ENCODE measurements around the gene CTRB2.
A peak's percentile ranks its signal among the peaks of the same experiment; 100 is the strongest.
"Not testable (repeated sequence)": the region's sequence is repeated elsewhere in the genome, so short reads cannot be mapped to it uniquely, and the experiment has no call there.

CTRB2 gene

DNA sequence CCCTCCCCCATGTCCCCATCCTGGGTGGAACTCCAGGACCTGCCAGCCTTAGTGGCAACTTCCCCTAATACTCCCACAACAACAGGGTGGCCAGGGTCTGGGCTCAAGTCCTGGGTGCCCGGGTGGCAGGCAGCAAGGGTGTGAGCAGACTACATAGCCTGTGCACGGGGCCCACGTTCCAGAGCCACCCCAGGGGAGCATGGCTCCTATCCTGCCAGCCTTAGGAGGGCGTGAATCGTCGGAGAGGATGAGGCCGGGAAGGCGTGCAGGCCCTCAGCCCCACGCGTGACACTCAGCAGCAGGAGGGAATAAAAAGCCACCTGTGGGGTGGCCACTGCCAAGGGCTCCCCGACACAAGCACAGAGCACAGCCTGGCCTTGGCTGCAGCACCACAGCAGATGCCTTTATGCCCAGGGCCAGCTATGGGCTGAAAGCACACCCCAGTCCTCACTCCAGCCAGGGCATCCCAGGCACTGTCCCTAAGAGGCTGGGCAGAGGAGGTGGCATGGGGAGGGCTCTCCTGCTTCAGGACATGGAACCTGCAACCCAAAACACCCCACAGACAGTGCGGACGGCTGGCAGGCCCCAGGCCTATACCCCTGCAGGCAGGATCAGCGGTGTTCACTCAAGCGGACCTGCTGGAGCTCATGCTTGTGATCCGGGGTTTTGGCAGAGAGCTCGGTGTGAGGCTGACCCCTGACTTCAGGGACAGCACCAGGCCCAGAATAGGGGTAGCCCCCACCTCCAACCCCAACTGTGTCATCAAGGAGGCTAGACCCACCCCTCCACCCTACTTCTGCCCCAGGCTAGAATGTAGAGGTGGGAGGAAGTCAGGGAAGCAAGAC is 41.8 kb upstream of the CTRB2 start:
- DNase-seq (ENCODE audit: insufficient read length) (no peak), FAIRE-seq (no peak)
- TF ChIP-seq TAF1 (IDR thresholded peaks at IDR 0.05; ENCODE audit: borderline replicate concordance, low read depth, low read length) (no peak), POLR2AphosphoS5 (IDR thresholded peaks at IDR 0.05; ENCODE audit: low read depth, low read length) (no peak), POLR2A (IDR thresholded peaks at IDR 0.05; ENCODE audit: low read depth, low read length) (no peak)

DNA sequence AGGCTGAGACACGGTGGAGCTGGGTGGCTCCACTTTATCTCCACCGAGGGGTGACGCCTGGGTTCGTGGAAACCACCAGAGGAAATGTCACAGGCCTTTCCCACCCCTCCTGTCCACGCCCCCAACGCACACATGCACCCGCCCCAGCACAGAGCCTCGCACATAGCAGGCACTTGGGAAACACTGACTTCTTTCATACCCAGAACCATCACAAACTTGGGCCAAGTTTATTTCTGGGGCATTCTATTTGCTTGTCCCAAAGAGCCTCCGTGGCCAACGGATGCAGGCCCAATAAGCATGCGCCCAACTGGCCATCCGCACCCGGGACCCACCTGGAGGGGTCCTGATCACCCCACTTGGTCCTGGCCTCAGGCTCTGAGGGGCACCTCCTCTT is 41.2 kb upstream of the CTRB2 start:
- no peak for TF ChIP-seq POLR2A (IDR thresholded peaks at IDR 0.05; ENCODE audit: low read depth, low read length)
- TF ChIP-seq POLR2AphosphoS5 (IDR thresholded peaks at IDR 0.05; ENCODE audit: low read depth, low read length): no peak
- TF ChIP-seq TAF1 (IDR thresholded peaks at IDR 0.05; ENCODE audit: borderline replicate concordance, low read depth, low read length): no peak
- FAIRE-seq: no peak
- no peak for DNase-seq (ENCODE audit: insufficient read length)

DNA sequence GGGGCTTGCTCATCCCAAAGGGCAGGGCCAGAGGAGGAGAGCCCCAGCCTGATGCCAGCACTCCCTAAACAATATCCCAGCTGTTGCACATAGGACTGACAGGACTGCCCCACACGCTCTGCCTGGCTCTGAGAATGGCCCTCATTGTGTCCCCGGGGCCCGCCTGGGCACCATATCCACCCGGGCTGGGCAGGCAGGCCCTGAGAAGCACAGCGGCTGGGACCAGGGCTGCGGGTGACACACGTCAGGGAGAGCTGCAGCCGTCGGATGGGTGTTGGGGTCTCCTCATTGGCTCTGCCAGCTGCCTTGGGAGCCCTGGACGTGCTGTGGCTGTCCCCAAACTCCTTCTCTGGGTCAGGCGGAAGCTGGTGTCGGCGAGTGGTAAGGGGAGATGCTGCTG is 40.3 kb upstream of the CTRB2 start:
- TF ChIP-seq TAF1 (IDR thresholded peaks at IDR 0.05; ENCODE audit: borderline replicate concordance, low read depth, low read length): no peak
- no peak for DNase-seq (ENCODE audit: insufficient read length)
- FAIRE-seq: no peak

- TF ChIP-seq TAF1 (IDR thresholded peaks at IDR 0.05; ENCODE audit: borderline replicate concordance, low read depth, low read length) (no peak), POLR2A (IDR thresholded peaks at IDR 0.05; ENCODE audit: low read depth, low read length) (no peak), POLR2AphosphoS5 (IDR thresholded peaks at IDR 0.05; ENCODE audit: low read depth, low read length) (no peak)
Measured at GRCh38 chr16:75246504-75247205, 39.7 kb upstream of the CTRB2 start.

GRCh38 chr16:75244844-75245758 is 38.1 kb upstream of the CTRB2 start:
- DNase-seq (ENCODE audit: insufficient read length): peak; percentile 60
- no peak for FAIRE-seq
- no peak for TF ChIP-seq TAF1 (IDR thresholded peaks at IDR 0.05; ENCODE audit: borderline replicate concordance, low read depth, low read length)
- no peak for TF ChIP-seq POLR2A (IDR thresholded peaks at IDR 0.05; ENCODE audit: low read depth, low read length)
- TF ChIP-seq POLR2AphosphoS5 (IDR thresholded peaks at IDR 0.05; ENCODE audit: low read depth, low read length): no peak

More at GRCh38 chr16:75246504-75247205, 39.7 kb upstream of the CTRB2 start:
- DNase-seq (ENCODE audit: insufficient read length) (no peak), FAIRE-seq (no peak)

- TF ChIP-seq POLR2A (IDR thresholded peaks at IDR 0.05; ENCODE audit: low read depth, low read length) (no peak), TAF1 (IDR thresholded peaks at IDR 0.05; ENCODE audit: borderline replicate concordance, low read depth, low read length) (no peak), POLR2AphosphoS5 (IDR thresholded peaks at IDR 0.05; ENCODE audit: low read depth, low read length) (no peak)
- no peak for FAIRE-seq
Measured at GRCh38 chr16:75244225-75244809, 37.4 kb upstream of the CTRB2 start.

GRCh38 chr16:75243667-75244224 is 36.8 kb upstream of the CTRB2 start:
- FAIRE-seq (no peak), DNase-seq (ENCODE audit: insufficient read length) (no peak)
- TF ChIP-seq POLR2A (IDR thresholded peaks at IDR 0.05; ENCODE audit: low read depth, low read length) (no peak), POLR2AphosphoS5 (IDR thresholded peaks at IDR 0.05; ENCODE audit: low read depth, low read length) (no peak), TAF1 (IDR thresholded peaks at IDR 0.05; ENCODE audit: borderline replicate concordance, low read depth, low read length) (no peak)

More at GRCh38 chr16:75244225-75244809, 37.4 kb upstream of the CTRB2 start:
- no peak for DNase-seq (ENCODE audit: insufficient read length)

DNA sequence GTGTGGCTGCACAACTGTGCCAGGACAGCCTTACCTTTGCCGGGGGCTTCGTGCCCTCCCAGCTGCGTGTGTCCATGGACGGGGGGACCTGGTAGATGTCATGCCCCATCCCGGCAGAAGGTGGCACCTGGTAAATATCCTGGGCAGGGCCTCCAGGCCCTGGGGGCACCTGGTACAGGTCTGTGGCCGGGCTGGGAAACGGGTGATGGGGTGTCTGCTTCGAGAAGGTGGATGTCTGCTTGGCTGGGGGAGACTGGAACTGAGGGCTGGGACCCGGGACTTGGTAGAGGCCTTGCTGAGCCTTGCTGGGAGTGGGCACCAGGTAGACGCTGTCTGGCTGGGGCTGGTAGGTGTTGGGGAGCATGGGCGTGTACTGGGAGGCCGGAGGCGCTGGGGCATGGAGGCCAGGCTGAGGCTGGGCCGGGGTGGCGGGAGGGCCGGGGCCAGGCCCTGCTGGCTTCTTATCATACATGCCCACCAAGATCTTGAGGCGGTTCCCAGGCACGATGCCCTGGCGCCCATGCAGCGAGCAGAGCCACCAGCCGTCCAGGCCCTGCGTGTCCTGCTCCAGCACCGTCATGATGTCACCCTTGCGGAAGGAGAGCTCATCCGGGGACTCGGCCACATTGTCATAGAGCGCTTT is 35.6 kb upstream of the CTRB2 start:
- FAIRE-seq; DNase-seq (ENCODE audit: insufficient read length): not testable (repeated sequence)

DNA sequence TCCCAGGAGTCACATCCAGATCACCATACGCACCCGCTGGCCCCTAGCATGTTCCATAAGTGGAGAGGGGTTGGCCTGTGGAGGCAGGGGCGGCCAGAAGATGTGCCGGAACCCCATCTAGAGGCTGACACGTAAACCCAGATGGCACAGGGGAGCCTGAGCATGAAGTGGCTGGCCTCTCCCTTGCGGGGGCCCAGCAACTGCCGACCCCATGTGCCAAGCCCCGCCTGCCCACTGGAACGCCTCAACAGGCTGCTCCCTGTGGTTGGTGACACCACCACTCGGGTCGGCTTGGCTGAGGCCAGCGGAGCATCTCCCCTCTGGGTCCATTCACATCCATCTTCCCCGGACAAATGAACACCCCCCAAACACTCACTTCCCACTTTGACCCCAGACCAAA is 35.0 kb upstream of the CTRB2 start:
- FAIRE-seq (no peak), DNase-seq (ENCODE audit: insufficient read length) (no peak)
- TF ChIP-seq POLR2AphosphoS5 (IDR thresholded peaks at IDR 0.05; ENCODE audit: low read depth, low read length): no peak
- no peak for TF ChIP-seq TAF1 (IDR thresholded peaks at IDR 0.05; ENCODE audit: borderline replicate concordance, low read depth, low read length)
- TF ChIP-seq POLR2A (IDR thresholded peaks at IDR 0.05; ENCODE audit: low read depth, low read length): no peak

- FAIRE-seq (no peak), DNase-seq (ENCODE audit: insufficient read length) (no peak)
- TF ChIP-seq POLR2AphosphoS5 (IDR thresholded peaks at IDR 0.05; ENCODE audit: low read depth, low read length) (no peak), POLR2A (IDR thresholded peaks at IDR 0.05; ENCODE audit: low read depth, low read length) (no peak), TAF1 (IDR thresholded peaks at IDR 0.05; ENCODE audit: borderline replicate concordance, low read depth, low read length) (no peak)
Measured at GRCh38 chr16:75241412-75241811, 34.5 kb upstream of the CTRB2 start.

- not testable (repeated sequence) for DNase-seq (ENCODE audit: insufficient read length); FAIRE-seq
Measured at GRCh38 chr16:75240633-75241032, 33.7 kb upstream of the CTRB2 start.
